ENCODE data around the gene ZBTB47.

Gene ZBTB47

GRCh38 chr3:42701371-42702065 is 48.0 kb downstream of the ZBTB47 start:
- DNase-seq, result peak; percentile 79

- DNase-seq, result no peak
Measured at GRCh38 chr3:42702066-42702951, 48.8 kb downstream of the ZBTB47 start, which contains the start of gene HHATL. HHATL (minus strand) TSS chr3:42702798; CDS start chr3:42700826, 1,972 bp downstream.

- no peak for DNase-seq
Measured at GRCh38 chr3:42702982-42703694, 49.6 kb downstream of the ZBTB47 start.

GRCh38 chr3:42703695-42704025 is 50.2 kb downstream of the ZBTB47 start:
- no peak for DNase-seq

GRCh38 chr3:42704136-42704841 is 50.8 kb downstream of the ZBTB47 start:
- DNase-seq, result no peak

GRCh38 chr3:42705058-42705767 is 51.7 kb downstream of the ZBTB47 start:
- DNase-seq, result no peak

- DNase-seq, result no peak
Measured at GRCh38 chr3:42705962-42706585, 52.6 kb downstream of the ZBTB47 start.

GRCh38 chr3:42706721-42707619 is 53.5 kb downstream of the ZBTB47 start:
- no peak for DNase-seq

- DNase-seq, result no peak
Measured at GRCh38 chr3:42707620-42708355, 54.3 kb downstream of the ZBTB47 start.

GRCh38 chr3:42708611-42709151 is 55.2 kb downstream of the ZBTB47 start:
- DNase-seq, result no peak

- no peak for DNase-seq
Measured at GRCh38 chr3:42709621-42710020, 56.1 kb downstream of the ZBTB47 start.

- DNase-seq, result no peak
Measured at GRCh38 chr3:42710323-42711021, 57.0 kb downstream of the ZBTB47 start.

- no peak for DNase-seq
Measured at GRCh38 chr3:42711491-42712343, 58.2 kb downstream of the ZBTB47 start.

GRCh38 chr3:42712344-42712648 is 58.8 kb downstream of the ZBTB47 start:
- no peak for DNase-seq

GRCh38 chr3:42712688-42713372 is 59.3 kb downstream of the ZBTB47 start:
- no peak for DNase-seq

GRCh38 chr3:42713747-42714146 is 60.2 kb downstream of the ZBTB47 start:
- DNase-seq, result no peak

GRCh38 chr3:42714171-42714852 is 60.8 kb downstream of the ZBTB47 start:
- no peak for DNase-seq
